Measurements from ENCODE around the gene OR10H5. TPM values are rescaled to one million over a fixed set of nuclear protein-coding genes. Genes with fewer than 3 reads are reported as not detected.

OR10H5 gene
- total and polyA plus RNA-seq, 10 of the 15 experiments (the other 5 are each of a cell fraction or from before 2014, with no cell fraction given): not detected

Other genes starting within 250 kb of the OR10H5 start
Only the 7 nearest of the 9 such genes appear.
- 1.6 and 1.7 TPM in 2 replicates for gene CYP4F3, start 146.8 kb upstream of the OR10H5 start, total RNA-seq (2014; rRNA removed)
- 0.89 and 1.2 TPM in 2 replicates for gene CYP4F3, start 146.8 kb upstream of the OR10H5 start, total RNA-seq (2014; rRNA removed; fragmentation: Illumina TruSeq; extraction: Trizol)
- gene CYP4F3, start 146.8 kb upstream of the OR10H5 start, total RNA-seq (2021): 2.4 and 2.9 TPM in 2 replicates
- gene CYP4F3, start 146.8 kb upstream of the OR10H5 start, polyA plus RNA-seq (2011; rRNA removed): 4.4 and 4.7 TPM in 2 replicates
- gene CYP4F3, start 146.8 kb upstream of the OR10H5 start, polyA plus RNA-seq (2014; fragmentation: Illumina TruSeq; extraction: Trizol): 1.1 and 1.5 TPM in 2 replicates
- under 1 TPM; 0.08 to 0.40 TPM for gene CYP4F3, start 146.8 kb upstream of the OR10H5 start, polyA plus RNA-seq (2014; fragmentation: Nextera tagmentation; extraction: Ambion mirVana)
- gene CYP4F3, start 146.8 kb upstream of the OR10H5 start, polyA plus RNA-seq (2014; rRNA removed): 3.3 and 3.4 TPM in 2 replicates
- gene CYP4F3, start 146.8 kb upstream of the OR10H5 start, polyA plus RNA-seq (2016; fragmentation: Nextera tagmentation; extraction: Ambion mirVana): 1 to 10 TPM; 1.2 TPM
- not detected in 2 replicates for gene CYP4F12, start 114.6 kb upstream of the OR10H5 start, total RNA-seq (2014; rRNA removed)
- not detected in 2 replicates for gene CYP4F12, start 114.6 kb upstream of the OR10H5 start, total RNA-seq (2014; rRNA removed; fragmentation: Illumina TruSeq; extraction: Trizol)
- not detected in 2 replicates for gene CYP4F12, start 114.6 kb upstream of the OR10H5 start, total RNA-seq (2021)
- 0.20 TPM in 2 replicates for gene CYP4F12, start 114.6 kb upstream of the OR10H5 start, polyA plus RNA-seq (2011; rRNA removed)
- gene CYP4F12, start 114.6 kb upstream of the OR10H5 start, polyA plus RNA-seq (2014; fragmentation: Illumina TruSeq; extraction: Trizol): not detected in 2 replicates
- not detected for gene CYP4F12, start 114.6 kb upstream of the OR10H5 start, polyA plus RNA-seq (2014; fragmentation: Nextera tagmentation; extraction: Ambion mirVana)
- gene CYP4F12, start 114.6 kb upstream of the OR10H5 start, polyA plus RNA-seq (2014; rRNA removed): 0.12 TPM in 1 of 2 replicates, not detected in the other
- not detected for gene CYP4F12, start 114.6 kb upstream of the OR10H5 start, polyA plus RNA-seq (2016; fragmentation: Nextera tagmentation; extraction: Ambion mirVana)
- gene OR10H2, start 59.6 kb upstream of the OR10H5 start, total RNA-seq (2014; rRNA removed): not detected in 2 replicates
- gene OR10H2, start 59.6 kb upstream of the OR10H5 start, total RNA-seq (2014; rRNA removed; fragmentation: Illumina TruSeq; extraction: Trizol): not detected in 2 replicates
- not detected in 2 replicates for gene OR10H2, start 59.6 kb upstream of the OR10H5 start, total RNA-seq (2021)
- gene OR10H2, start 59.6 kb upstream of the OR10H5 start, polyA plus RNA-seq (2011; rRNA removed): not detected in 2 replicates
- not detected in 2 replicates for gene OR10H2, start 59.6 kb upstream of the OR10H5 start, polyA plus RNA-seq (2014; fragmentation: Illumina TruSeq; extraction: Trizol)
- gene OR10H2, start 59.6 kb upstream of the OR10H5 start, polyA plus RNA-seq (2014; fragmentation: Nextera tagmentation; extraction: Ambion mirVana): not detected
- gene OR10H2, start 59.6 kb upstream of the OR10H5 start, polyA plus RNA-seq (2014; rRNA removed): not detected in 2 replicates
- gene OR10H2, start 59.6 kb upstream of the OR10H5 start, polyA plus RNA-seq (2016; fragmentation: Nextera tagmentation; extraction: Ambion mirVana): not detected
- not detected in 2 replicates for gene OR10H3, start 49.7 kb upstream of the OR10H5 start, total RNA-seq (2014; rRNA removed)
- gene OR10H3, start 49.7 kb upstream of the OR10H5 start, total RNA-seq (2014; rRNA removed; fragmentation: Illumina TruSeq; extraction: Trizol): not detected in 2 replicates
- not detected in 2 replicates for gene OR10H3, start 49.7 kb upstream of the OR10H5 start, total RNA-seq (2021)
- not detected in 2 replicates for gene OR10H3, start 49.7 kb upstream of the OR10H5 start, polyA plus RNA-seq (2011; rRNA removed)
- not detected in 2 replicates for gene OR10H3, start 49.7 kb upstream of the OR10H5 start, polyA plus RNA-seq (2014; fragmentation: Illumina TruSeq; extraction: Trizol)
- gene OR10H3, start 49.7 kb upstream of the OR10H5 start, polyA plus RNA-seq (2014; fragmentation: Nextera tagmentation; extraction: Ambion mirVana): not detected
- gene OR10H3, start 49.7 kb upstream of the OR10H5 start, polyA plus RNA-seq (2014; rRNA removed): not detected in 2 replicates
- gene OR10H3, start 49.7 kb upstream of the OR10H5 start, polyA plus RNA-seq (2016; fragmentation: Nextera tagmentation; extraction: Ambion mirVana): not detected
- gene OR10H1, start 28.0 kb downstream of the OR10H5 start, total RNA-seq (2014; rRNA removed): not detected in 2 replicates
- gene OR10H1, start 28.0 kb downstream of the OR10H5 start, total RNA-seq (2014; rRNA removed; fragmentation: Illumina TruSeq; extraction: Trizol): not detected in 2 replicates
- not detected in 2 replicates for gene OR10H1, start 28.0 kb downstream of the OR10H5 start, total RNA-seq (2021)
- gene OR10H1, start 28.0 kb downstream of the OR10H5 start, polyA plus RNA-seq (2011; rRNA removed): not detected in 2 replicates
- not detected in 2 replicates for gene OR10H1, start 28.0 kb downstream of the OR10H5 start, polyA plus RNA-seq (2014; fragmentation: Illumina TruSeq; extraction: Trizol)
- gene OR10H1, start 28.0 kb downstream of the OR10H5 start, polyA plus RNA-seq (2014; fragmentation: Nextera tagmentation; extraction: Ambion mirVana): not detected
- gene OR10H1, start 28.0 kb downstream of the OR10H5 start, polyA plus RNA-seq (2014; rRNA removed): not detected in 2 replicates
- not detected for gene OR10H1, start 28.0 kb downstream of the OR10H5 start, polyA plus RNA-seq (2016; fragmentation: Nextera tagmentation; extraction: Ambion mirVana)
- gene CYP4F2, start 110.4 kb downstream of the OR10H5 start, total RNA-seq (2014; rRNA removed): 0.62 and 0.76 TPM in 2 replicates
- 0.22 and 0.32 TPM in 2 replicates for gene CYP4F2, start 110.4 kb downstream of the OR10H5 start, total RNA-seq (2014; rRNA removed; fragmentation: Illumina TruSeq; extraction: Trizol)
- 1.1 and 1.6 TPM in 2 replicates for gene CYP4F2, start 110.4 kb downstream of the OR10H5 start, total RNA-seq (2021)
- gene CYP4F2, start 110.4 kb downstream of the OR10H5 start, polyA plus RNA-seq (2011; rRNA removed): 0.46 and 0.64 TPM in 2 replicates
- 0.54 and 2.4 TPM in 2 replicates for gene CYP4F2, start 110.4 kb downstream of the OR10H5 start, polyA plus RNA-seq (2014; fragmentation: Illumina TruSeq; extraction: Trizol)
- under 1 TPM; 0.08 to 0.24 TPM for gene CYP4F2, start 110.4 kb downstream of the OR10H5 start, polyA plus RNA-seq (2014; fragmentation: Nextera tagmentation; extraction: Ambion mirVana)
- gene CYP4F2, start 110.4 kb downstream of the OR10H5 start, polyA plus RNA-seq (2014; rRNA removed): 1.9 and 3.5 TPM in 2 replicates
- under 1 TPM; 0.82 to 0.99 TPM for gene CYP4F2, start 110.4 kb downstream of the OR10H5 start, polyA plus RNA-seq (2016; fragmentation: Nextera tagmentation; extraction: Ambion mirVana)
- gene CYP4F11, start 146.9 kb downstream of the OR10H5 start, total RNA-seq (2014; rRNA removed): not detected in 2 replicates
- not detected in 2 replicates for gene CYP4F11, start 146.9 kb downstream of the OR10H5 start, total RNA-seq (2014; rRNA removed; fragmentation: Illumina TruSeq; extraction: Trizol)
- 0.08 TPM in 1 of 2 replicates, not detected in the other for gene CYP4F11, start 146.9 kb downstream of the OR10H5 start, total RNA-seq (2021)
- not detected in 2 replicates for gene CYP4F11, start 146.9 kb downstream of the OR10H5 start, polyA plus RNA-seq (2011; rRNA removed)
- gene CYP4F11, start 146.9 kb downstream of the OR10H5 start, polyA plus RNA-seq (2014; fragmentation: Illumina TruSeq; extraction: Trizol): not detected in 2 replicates
- gene CYP4F11, start 146.9 kb downstream of the OR10H5 start, polyA plus RNA-seq (2014; fragmentation: Nextera tagmentation; extraction: Ambion mirVana): not detected
- not detected in 2 replicates for gene CYP4F11, start 146.9 kb downstream of the OR10H5 start, polyA plus RNA-seq (2014; rRNA removed)
- gene CYP4F11, start 146.9 kb downstream of the OR10H5 start, polyA plus RNA-seq (2016; fragmentation: Nextera tagmentation; extraction: Ambion mirVana): not detected